Osteoblast (primary cell): ENCODE measurements around the gene NUP98. TPM values are rescaled to one million over a fixed set of nuclear protein-coding genes. Genes with fewer than 3 reads are reported as not detected.

Experiments
- DNase-seq: peaks from one replicate; pipeline ENCODE4 v3.0.0; 2011; ENCODE audit warnings: low spot score, mixed read lengths; ENCODE audit not compliant: insufficient read length; ENCODE audit errors: missing footprints
- H2AFZ ChIP-seq: 2 replicates; pipeline ENCODE4 v1.6.0; 2011; ENCODE audit warnings: mild to moderate bottlenecking, low read length
- H3K27ac ChIP-seq: 2 replicates; pipeline ENCODE4 v1.5.1; 2011; ENCODE audit warnings: mild to moderate bottlenecking, low read depth, low read length, moderate library complexity
- H3K27me3 ChIP-seq: 2 replicates; pipeline ENCODE4 v1.6.0; 2012; ENCODE audit warnings: mild to moderate bottlenecking, control low read depth, inconsistent platforms, low read length, moderate library complexity; ENCODE audit not compliant: insufficient read depth
- H3K36me3 ChIP-seq: 2 replicates; pipeline ENCODE4 v1.5.1; 2011; ENCODE audit warnings: mild to moderate bottlenecking, low read length, control low read depth, moderate library complexity; ENCODE audit not compliant: insufficient read depth
- H3K4me1 ChIP-seq: 2 replicates; pipeline ENCODE4 v1.5.1; 2011; ENCODE audit warnings: mild to moderate bottlenecking, low read length, control low read depth, moderate library complexity; ENCODE audit not compliant: insufficient read depth
- H3K4me2 ChIP-seq: 2 replicates; pipeline ENCODE4 v1.6.0; 2011; ENCODE audit warnings: mild to moderate bottlenecking, low read length; ENCODE audit not compliant: insufficient read depth
- H3K4me3 ChIP-seq: fragments of 200-600 bp; sonication (generic); 3 replicates; pipeline ENCODE4 v1.5.1; 2012; ENCODE audit warnings: mild to moderate bottlenecking, low read length, inconsistent platforms; ENCODE audit not compliant: insufficient read depth
- H3K79me2 ChIP-seq: 2 replicates; pipeline ENCODE4 v1.6.0; 2012; ENCODE audit warnings: mild to moderate bottlenecking, low read length, control low read depth, inconsistent platforms; ENCODE audit not compliant: insufficient read depth
- H3K9me3 ChIP-seq: 2 replicates; pipeline ENCODE4 v1.5.1; 2011; ENCODE audit warnings: low read depth, low read length, control low read depth
- H4K20me1 ChIP-seq: 2 replicates; pipeline ENCODE4 v1.6.0; 2012; ENCODE audit warnings: mild to moderate bottlenecking, low read length, control low read depth; ENCODE audit not compliant: insufficient read depth
- total RNA-seq: library from RNA; depleted of rRNA; stranded (reverse); fragments of >200 nt; gene quantifications from 2 replicates; pipeline ENCODE4 v1.2.3, GENCODE V29; 2012
- TF ChIP-seq, protein P1 (sequence below): IDR thresholded peaks from 2 replicates; pipeline ENCODE4 v1.5.1; 2011; ENCODE audit warnings: mild to moderate bottlenecking, low read depth, low read length, moderate library complexity; ENCODE audit errors: extremely low read depth

The NUP98 gene
- total RNA-seq, 1 donor = 114 TPM

DNA sequence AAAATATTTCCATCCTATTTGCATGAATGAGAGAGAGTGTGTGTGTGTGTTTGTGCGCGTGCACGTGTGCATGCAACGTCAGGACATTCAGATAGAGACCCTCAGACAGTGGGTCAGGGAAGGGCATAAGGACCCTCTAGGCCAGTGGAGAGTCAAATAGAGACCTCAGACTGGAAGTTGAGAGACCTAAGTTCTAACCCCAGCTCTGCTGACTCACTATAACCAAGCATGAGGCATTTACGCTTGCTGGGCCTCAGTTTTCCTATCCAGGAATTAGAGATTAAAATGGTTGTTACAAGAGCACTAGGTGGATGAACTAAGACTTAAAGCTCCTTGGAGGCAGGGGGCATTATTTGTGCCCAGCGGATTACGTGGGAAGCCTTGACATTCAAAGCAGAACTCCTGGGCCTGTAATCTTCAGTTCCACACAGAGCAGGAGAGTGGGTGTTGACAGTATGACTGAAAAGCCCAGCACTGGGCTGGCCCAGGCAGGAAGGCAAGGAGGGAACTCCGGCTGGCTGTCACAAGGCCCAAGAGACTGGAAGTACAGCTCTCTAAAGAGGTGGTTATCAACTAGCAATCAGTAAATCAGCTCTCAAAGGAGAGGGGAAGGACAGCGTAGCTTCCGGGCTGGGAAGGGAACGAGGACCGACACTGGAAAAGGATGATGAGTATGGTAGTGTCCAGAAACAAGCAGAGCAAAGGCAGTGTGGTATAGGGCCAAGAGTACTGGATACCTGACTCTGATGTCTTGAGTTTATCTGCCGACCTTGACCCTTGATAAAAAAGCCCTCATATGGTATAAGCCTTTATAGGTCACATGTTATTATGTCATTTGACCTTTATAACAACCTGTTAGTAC is 34.3 kb upstream of the NUP98 start:
- Histone ChIP-seq H3K4me3 (no peak overlapping the region), H2AFZ (no peak overlapping the region), H3K36me3 (peaks cover 28% of the 10 kb centered on the region), H4K20me1 (peaks cover 69% of the 10 kb centered on the region), H3K4me1 (peaks cover 6% of the 10 kb centered on the region), H3K27me3 (no peaks in the 10 kb centered on the region), H3K9me3 (no peaks in the 10 kb centered on the region), H3K79me2 (peaks cover 88% of the 10 kb centered on the region), H3K27ac (no peak overlapping the region), H3K4me2 (no peak overlapping the region)
- peak; percentile 69 for DNase-seq
- TF ChIP-seq, protein P1, sequence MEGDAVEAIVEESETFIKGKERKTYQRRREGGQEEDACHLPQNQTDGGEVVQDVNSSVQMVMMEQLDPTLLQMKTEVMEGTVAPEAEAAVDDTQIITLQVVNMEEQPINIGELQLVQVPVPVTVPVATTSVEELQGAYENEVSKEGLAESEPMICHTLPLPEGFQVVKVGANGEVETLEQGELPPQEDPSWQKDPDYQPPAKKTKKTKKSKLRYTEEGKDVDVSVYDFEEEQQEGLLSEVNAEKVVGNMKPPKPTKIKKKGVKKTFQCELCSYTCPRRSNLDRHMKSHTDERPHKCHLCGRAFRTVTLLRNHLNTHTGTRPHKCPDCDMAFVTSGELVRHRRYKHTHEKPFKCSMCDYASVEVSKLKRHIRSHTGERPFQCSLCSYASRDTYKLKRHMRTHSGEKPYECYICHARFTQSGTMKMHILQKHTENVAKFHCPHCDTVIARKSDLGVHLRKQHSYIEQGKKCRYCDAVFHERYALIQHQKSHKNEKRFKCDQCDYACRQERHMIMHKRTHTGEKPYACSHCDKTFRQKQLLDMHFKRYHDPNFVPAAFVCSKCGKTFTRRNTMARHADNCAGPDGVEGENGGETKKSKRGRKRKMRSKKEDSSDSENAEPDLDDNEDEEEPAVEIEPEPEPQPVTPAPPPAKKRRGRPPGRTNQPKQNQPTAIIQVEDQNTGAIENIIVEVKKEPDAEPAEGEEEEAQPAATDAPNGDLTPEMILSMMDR = no peak

DNA sequence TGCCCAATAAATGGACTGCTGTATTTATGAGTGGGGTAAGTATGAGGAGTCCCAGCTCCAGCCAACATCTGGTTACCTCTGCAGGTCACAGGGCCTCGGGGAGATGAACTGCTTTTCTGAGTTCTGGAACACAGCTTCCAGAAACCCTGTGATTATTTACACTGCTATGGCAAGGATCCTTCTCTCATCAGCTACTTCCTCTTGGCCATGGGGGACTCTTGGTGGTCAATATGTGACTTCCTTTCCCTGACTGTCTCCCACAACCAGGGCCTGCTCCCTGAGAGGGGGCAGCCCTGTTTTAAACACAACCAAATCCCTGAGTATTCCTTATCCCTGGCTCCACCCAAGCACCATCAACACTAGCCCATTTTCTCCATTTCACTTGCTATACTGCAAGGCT is 33.4 kb upstream of the NUP98 start:
- Histone ChIP-seq H3K4me3 (no peak overlapping the region), H2AFZ (no peak overlapping the region), H3K79me2 (peaks cover 79% of the 10 kb centered on the region), H3K27ac (no peak overlapping the region), H3K9me3 (no peaks in the 10 kb centered on the region), H3K27me3 (no peaks in the 10 kb centered on the region), H3K36me3 (peaks cover 36% of the 10 kb centered on the region), H4K20me1 (peaks cover 62% of the 10 kb centered on the region), H3K4me2 (no peak overlapping the region), H3K4me1 (peaks cover 6% of the 10 kb centered on the region)
- TF ChIP-seq, protein P1 = no peak
- DNase-seq = peak; percentile 61

DNA sequence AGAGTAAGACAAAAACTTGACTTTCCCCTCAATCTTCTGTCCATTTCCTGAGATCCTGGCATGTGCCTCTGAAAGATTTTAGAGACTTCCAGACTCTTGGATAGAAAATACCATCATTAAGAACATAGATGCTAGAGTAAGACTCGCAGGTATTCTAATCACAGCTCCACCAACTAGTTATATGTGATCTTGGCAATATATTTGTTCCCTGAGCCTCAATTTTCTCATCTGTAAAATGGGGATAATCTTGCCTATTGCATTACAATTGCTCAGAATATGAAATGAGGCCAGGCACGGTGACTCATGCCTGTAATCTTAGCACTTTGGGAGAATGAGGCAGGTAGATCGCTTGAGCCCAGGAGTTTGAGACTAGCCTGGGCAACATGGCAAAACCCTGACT is 32.7 kb upstream of the NUP98 start:
- peaks cover 38% of the 10 kb centered on the region for H3K36me3 ChIP-seq
- TF ChIP-seq, protein P1 = no peak

DNA sequence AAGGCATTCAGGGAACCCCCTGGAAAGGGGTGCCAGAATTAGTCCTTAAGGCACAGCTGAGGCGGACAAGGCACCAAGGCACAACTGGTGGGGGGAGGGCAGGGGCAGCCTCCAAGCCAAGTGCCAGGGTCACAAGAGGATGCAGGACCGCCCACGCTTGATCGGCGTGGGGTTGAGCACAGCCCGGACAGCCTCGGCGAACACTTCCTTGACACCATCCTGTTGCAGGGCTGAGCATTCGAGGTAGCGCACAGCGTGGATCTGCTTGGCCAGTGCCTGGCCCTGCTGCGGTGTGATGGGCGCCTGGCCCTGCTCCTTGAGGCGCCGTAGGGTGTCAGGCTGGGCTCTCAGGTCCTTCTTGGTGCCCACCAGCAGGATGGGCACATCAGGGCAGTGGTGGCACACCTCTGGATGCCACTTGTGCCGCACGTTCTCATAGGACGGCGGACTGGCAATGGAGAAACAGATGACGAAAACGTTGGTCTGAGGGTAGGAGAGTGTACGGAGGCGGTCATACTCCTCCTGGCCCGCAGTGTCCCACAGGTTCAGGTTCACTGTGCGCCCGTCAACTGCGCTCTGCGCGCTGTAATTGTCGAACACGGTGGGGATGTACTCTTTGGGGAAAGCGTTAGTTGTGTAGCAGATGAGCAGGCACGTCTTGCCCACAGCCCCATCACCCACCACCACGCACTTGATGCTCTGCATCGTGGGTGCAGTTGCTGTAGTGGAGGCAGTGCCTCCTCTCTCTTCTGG is 30.3 kb upstream of the NUP98 start:
- Histone ChIP-seq H3K36me3 (peaks cover 38% of the 10 kb centered on the region), H2AFZ (no peak overlapping the region), H3K27me3 (no peaks in the 10 kb centered on the region), H3K4me1 (peaks cover 7% of the 10 kb centered on the region), H3K27ac (no peak overlapping the region), H3K4me3 (no peak overlapping the region), H3K79me2 (peaks cover 48% of the 10 kb centered on the region), H3K9me3 (no peaks in the 10 kb centered on the region), H4K20me1 (peaks cover 37% of the 10 kb centered on the region), H3K4me2 (no peak overlapping the region)
- TF ChIP-seq, protein P1 = no peak
- DNase-seq = peak; percentile 30

More for the DNA sequence above, 32.7 kb upstream of the NUP98 start:
- Histone ChIP-seq H2AFZ (no peak overlapping the region), H3K4me3 (no peak overlapping the region), H3K79me2 (peaks cover 73% of the 10 kb centered on the region), H4K20me1 (peaks cover 56% of the 10 kb centered on the region), H3K4me1 (peaks cover 4% of the 10 kb centered on the region), H3K27me3 (no peaks in the 10 kb centered on the region), H3K4me2 (no peak overlapping the region), H3K27ac (no peak overlapping the region), H3K9me3 (no peaks in the 10 kb centered on the region)
- no peak for DNase-seq
